Activated CD4-positive, alpha-beta T cell treated with anti-CD3 and anti-CD28 coated beads, Interleukin-2, Interleukin-6, amounts not matched to agents 100 ng/mL and 50 ng/mL, durations not matched to agents 16 hours and 8 hours (primary cell): ENCODE data around the gene CALN1.

Experiments used
- DNase-seq: peaks from one replicate; pipeline ENCODE4 v3.0.0-alpha.2; 2020

Gene CALN1

DNA sequence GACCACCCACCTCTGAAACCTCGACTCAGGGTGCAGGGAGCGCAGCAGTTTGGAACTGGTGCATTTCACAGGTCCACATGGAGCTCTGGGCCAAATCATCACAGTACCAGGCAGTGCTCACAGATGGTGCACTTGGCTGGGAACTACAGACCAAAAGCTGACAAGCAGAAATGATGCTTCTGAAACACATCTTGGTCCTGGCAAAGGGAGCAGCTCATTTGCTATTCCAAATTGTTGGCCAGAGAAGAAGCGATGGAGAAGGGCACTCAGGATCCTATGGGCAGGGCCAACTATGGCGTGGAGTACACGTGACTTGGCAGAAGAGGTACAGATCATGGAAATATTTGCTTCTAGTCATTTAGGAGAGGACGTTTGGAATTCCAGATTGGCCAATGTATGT lies 383.9 kb downstream of the CALN1 start:
- no peak for DNase-seq

DNA sequence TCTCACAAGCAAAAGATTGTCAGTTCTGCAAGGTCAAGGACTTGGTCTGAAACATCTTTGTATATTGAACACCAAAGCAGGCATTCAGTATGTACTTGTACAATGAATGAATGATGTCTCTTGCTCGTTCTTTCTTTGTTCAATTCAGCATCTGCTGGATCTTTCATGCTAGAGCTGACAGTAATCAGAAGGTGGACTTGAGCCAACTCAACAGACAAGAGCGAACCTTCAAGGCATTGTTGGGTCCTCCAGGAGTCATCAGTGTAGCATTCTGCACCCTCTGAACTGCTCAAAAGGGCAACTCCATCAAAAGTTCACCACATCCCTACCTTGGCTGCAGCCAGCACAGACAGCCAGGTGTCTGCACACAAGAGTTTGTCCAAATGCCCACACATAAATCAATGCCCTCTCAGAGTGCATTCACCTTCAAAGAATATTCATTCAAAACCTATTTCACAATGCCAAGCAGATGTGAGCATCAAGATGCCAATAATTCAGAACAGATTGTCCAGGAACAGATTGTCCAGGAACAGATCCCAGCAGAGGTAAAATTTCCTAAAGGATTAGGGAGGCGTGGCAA lies 386.7 kb downstream of the CALN1 start:
- DNase-seq, result no peak

DNA sequence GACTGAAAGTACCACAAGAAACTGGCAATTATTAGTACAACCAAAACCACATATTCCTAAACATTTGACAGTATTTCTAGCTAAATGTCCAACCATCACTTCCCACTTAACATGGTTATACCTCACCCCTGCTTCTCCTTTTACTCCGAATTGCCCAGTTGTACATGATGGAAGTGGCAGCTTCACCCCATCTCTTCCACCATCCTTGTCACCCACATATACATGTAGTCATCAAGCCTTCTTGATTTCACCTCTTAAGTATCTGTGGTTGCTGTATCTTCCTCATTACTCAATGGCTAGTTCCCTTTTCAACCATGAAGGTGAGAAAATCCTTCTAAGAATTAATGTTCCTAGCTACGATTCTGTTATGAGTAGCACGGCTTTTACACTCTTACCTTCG lies 388.2 kb downstream of the CALN1 start:
- DNase-seq, result no peak

DNA sequence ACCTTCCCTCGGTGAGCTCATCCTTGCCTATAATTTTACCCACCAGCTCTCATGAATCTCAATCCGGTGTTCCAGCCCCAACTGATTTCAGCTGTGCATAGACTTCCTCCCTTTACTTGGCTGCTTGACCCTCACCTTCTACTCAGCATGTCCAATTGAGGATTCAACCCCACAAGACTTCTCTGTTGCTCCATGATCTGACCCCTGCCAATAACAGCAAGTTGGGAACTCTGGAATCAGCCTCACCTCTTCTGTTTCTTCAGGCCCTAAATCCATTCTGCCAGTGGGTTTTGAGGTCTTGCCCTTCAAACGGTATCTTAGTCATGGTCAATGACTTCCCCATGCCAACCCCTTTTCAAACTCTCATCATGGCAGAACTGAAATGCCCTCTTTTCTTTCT lies 390.4 kb downstream of the CALN1 start:
- no peak for DNase-seq

DNA sequence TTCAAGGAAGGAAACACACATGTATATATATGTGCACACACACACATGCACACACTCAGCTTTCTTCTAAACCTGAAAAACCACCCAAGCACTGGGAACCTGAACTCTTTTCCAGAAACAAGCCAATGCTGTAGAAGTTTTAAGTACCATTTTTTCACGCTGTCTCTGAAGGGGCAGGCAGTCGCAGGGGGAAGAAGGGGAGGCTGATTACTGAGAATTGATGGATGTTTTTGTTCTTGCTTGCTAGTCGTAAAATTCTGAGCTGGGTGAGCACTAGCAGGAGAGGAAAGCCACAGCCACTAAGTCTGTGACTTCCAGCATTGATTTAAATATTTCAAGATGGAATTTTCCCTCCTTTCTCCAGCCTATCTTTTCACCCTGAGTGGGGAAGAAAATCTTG lies 391.8 kb downstream of the CALN1 start:
- no peak for DNase-seq

DNA sequence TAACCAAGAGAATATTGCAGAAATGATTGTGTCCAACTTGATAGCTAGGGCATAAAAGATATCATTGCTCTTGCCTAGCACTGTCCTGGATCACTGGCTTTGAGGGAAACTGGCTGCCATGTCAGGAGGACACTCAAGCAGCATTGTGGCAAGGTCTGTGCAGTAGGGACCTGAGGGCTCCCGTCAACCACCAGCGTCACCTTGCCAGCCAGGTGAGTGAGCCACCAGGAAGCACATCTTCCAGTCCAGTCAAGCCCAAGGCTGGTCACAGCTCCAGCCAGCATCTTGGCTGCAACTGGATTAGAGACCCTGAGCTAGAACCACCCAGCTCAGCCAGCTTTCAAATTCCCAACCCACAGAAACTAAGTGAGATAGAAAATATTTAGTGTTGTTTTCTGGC lies 392.7 kb downstream of the CALN1 start:
- no peak for DNase-seq

DNA sequence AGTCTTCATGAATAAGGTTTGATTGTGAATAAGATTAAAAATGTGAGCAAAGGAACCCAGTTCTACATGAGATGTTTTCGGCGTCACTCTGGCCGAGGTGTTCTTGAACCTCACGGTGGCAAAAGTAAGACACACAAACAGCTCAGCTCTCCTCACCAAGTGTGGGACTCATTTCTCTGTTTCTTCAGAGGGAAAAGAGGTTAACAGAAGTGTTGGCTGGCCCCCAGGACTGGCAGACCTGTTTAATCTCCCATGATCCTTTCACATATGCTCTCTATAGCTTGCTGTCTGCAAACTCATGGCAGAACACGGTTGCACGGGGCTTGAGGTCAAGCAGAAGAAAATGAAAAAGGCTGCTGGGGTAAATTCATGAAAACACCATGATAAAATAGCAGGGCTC lies 394.4 kb downstream of the CALN1 start:
- DNase-seq, result no peak

DNA sequence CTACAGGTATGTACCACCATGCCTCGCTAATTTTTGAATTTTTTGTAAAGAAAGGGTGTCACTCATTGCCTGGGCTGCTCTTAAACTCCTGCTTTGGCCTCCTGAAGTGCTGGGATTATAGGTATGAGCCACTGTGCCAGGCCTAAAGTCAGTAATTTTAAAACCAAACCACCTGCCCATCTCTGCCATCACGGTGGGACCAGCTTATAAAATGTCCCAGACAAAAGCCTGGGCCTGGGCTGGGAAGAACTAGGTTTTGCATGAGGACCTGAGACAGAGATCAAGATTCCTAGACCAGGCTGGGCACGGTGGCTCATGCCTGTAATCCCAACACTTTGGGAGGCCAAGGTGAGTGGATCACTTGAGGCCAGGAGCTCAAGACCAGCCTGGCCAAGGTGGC lies 395.6 kb downstream of the CALN1 start:
- DNase-seq, result no peak

DNA sequence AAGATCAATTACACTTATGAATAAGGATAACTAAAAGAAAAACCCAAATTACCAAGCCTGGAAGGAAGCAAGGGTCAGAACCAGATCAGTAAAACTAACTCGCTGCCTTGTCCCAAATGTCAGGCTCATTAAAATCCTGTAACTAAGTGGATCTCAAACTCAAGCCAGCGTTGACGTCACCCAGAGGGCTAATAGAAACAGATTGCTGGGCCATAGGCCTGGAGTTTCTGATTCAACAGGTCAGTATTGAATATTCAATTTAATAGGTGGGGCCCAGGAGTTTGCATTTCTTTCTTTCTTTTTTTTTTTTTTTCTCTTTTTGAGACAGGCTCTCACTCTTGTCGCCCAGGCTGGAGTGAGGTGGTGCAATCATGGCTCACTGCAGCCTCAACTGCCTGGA lies 397.0 kb downstream of the CALN1 start:
- no peak for DNase-seq

DNA sequence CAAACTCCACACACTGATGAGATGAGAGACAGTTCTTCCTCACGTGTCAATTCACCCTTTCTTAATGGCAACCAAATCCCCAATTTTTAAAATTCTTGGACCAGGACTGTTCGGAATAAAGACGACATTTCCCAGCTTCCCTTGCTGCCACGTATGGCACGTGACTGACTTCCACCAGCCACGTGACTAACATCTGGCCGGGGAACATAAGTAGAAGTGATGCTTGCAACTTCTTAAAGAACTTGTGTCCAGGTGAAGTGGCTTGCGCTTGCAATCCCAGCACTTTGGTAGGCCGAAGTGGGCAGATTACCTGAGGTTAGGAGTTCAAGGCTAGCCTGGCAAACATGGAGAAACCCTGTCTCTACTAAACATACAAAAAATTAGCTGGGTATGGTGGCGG lies 405.1 kb downstream of the CALN1 start:
- no peak for DNase-seq

DNA sequence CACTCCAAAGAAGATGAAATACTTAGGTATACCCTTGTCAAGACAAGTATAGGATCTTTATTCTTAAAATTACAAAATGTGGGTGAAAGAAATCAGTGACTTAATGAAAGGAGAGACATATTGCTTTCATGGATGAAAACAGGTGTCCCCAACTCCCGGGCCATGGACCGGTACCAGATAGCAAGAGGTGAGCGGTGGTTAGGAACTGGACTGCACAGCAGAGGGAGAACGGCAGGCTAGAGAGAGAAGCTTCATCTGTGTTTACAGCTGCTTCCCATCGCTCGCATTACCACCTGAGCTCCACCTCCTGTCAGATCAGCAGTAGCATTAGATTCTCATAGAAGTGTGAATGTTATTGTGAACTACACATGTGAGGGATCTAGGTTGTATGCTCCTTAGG lies 408.9 kb downstream of the CALN1 start:
- no peak for DNase-seq

DNA sequence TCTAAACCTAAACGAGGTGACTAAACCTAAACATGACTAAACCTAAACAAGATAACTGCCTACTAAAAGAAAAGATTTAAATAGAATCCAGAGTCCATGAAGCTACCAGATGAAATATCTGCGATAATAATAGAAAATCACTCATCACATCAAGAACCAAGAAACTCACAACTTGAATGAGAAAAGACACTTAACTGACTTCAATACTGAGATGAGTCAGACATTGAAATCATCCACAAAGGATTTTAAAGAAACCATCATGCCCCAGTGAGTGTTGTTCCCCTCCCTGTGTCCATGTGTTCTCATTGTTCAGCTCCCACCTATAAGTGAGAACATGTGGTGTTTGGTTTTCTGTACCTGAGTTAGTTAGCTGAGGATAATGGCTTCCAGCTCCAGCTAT lies 416.0 kb downstream of the CALN1 start:
- no peak for DNase-seq

DNA sequence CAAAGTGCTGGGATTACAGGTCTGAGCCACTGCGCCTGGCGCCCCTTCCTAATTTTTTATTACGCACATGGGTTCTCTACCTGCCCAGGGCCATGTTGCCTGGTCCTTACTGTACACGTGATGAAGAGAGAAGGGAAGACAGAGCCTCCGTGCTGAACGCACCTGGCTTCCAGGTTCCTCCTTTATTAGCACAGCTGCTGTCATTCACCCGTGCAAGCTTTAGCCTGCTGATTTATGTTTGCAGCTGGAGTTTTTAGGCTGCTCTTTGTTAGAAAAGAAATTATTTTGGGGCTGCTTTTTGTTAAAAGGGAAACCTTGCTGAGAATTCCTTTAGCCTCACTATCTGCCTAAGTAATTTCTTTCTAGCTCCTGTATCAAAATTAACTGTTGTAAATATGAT lies 417.0 kb downstream of the CALN1 start:
- no peak for DNase-seq

DNA sequence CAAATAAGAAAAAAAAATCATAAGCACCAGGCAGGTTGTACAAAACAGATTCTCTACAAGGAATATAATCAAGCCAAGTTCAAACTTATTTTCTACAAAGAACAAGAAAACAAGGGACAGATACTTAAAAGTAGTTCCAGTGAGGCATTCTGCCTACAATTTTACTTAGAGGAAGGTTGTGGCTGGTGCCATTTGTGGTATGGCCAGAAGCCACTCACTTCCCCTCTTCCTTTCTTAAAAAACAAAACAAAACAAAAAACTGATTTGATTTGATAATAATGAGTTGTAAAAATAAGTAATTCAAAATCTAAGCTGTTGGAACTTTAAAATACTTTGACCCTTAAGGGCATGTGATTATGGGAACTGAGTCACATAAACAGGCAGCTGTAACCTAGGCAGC lies 420.6 kb downstream of the CALN1 start:
- DNase-seq, result no peak

DNA sequence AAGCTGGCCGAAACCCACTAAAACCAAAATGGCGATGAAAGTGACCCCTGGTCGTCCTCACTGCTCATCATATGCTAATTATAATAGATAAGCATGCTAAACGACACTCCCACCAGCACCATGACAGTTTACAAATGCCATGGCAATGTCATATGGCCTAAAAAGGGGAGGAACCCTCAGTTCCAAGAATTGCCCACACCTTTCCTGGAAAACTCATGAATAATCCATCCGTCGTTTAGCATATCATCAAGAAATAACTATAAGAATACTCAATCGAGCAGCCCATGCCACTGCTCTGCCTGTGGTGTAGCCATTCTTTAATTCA lies 422.0 kb downstream of the CALN1 start:
- DNase-seq, result no peak

DNA sequence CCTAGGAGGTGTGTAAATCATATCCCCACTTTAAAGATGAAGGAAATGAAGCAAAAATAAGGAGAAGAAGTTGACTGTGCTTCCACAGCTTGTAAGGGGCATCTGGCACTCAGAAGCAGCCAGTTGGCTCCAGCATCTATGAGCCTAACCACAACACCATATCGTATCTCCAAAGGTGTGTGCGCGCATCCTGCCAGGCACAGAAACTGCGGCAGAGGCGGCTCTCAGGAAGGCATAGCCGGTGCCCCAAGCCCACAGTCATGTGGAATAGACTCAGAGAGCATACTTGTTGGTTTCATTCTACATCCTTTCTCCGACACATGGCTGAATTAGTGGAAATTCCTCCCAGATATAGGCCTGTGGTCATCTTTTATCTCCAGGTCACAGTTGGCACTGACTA lies 423.9 kb downstream of the CALN1 start:
- no peak for DNase-seq

DNA sequence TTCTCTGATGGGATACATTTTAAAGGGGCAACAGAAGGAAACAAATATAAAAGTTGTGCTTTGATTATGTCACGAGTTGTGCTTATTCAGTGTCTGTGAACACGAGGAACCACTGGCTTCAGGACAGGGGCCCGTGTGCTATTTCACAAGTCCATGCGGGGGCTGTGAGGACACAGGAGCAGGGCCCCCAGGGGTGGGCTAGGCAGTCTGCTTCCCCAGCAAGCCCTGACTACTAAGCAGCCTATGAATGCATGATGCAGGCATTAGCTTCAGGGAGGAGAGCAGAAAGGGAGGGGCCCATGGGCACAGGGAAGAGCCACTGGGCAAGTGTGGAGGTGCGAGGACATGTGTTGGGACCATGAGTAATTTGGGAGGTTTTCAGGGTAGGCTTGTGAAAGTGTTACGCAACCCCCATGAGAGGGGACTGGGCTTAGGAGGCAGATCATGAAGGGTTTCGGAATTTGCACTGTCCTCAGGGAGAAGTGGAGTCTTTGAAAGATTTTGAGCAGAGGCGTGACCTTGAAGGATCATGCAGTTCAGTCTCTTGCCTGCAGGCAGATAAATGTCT lies 424.9 kb downstream of the CALN1 start:
- DNase-seq, result no peak

DNA sequence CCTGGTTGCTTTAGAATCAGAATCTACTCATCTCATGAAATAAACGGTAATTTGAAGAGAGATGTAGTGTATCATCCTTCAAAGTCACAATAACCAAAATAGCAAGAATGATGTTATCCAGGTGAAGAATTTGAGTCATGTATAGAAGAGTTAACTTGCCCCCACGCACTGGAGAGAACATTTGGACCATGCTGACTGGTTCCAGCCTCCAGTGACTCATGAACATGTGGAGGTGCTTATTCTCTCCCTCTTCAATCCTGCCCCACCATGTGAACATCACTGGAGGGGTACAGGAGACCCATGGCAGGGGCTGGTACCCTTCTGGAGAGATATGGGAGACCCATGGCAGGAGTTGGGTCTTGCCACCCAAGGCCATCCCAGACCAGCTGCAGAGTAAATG lies 427.8 kb downstream of the CALN1 start:
- DNase-seq, result no peak

DNA sequence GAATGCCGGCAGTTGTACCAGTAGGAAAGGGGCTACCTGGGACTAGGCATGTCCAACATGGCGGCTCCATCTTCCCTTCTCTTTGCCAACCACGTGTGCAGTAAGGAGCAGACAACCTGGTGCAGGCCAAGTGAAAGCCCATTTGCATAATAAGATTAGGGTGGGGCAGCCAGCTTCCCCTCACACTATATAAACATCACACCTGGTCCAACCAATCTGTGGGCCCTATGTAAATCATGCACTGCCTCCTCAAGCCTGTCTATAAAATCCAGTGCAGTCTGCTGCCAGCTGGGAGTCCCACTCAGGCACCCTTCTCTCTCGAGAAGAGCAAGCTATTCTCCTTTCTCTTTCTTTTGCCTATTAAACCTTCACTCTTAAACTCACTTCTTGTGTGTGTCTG lies 429.3 kb downstream of the CALN1 start:
- DNase-seq, result no peak

DNA sequence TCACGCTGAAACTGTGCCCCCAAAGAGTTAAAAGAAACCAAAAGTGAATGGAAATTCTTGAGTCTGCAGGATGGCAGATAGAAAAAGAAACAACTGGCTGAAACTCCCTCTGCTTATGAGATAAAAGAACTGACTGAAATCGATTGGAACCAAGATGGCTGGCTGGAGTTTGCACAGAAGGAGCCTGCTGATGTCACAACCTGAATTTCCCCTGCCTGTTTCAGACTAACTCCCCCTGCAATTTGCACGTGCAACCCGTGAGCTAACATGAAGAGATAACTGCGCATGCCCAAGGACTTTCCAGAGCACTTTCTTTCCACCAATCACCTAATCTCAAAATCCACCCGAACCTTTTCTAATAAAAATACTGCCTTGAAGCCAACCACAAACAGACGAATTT lies 435.5 kb downstream of the CALN1 start:
- DNase-seq, result no peak

DNA sequence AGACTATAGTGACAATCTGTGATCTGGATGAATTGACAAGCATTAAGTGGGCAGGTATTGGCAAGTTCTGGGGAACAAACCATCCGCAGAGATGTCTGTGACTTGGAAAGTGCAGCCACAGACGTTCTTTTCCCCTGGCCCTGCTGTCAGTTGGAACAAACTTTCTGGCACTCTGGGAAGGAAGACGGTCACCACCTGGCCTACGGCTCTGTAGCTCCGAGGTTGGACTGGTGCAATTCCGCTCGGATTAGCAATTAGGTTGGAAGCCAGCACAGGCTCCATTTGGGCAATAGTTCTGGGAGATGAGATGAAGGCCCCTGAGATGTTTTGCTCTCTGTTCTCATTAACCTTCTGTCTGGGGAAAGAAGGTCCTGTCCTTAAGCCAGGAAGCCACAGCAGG lies 437.5 kb downstream of the CALN1 start:
- DNase-seq, result no peak

DNA sequence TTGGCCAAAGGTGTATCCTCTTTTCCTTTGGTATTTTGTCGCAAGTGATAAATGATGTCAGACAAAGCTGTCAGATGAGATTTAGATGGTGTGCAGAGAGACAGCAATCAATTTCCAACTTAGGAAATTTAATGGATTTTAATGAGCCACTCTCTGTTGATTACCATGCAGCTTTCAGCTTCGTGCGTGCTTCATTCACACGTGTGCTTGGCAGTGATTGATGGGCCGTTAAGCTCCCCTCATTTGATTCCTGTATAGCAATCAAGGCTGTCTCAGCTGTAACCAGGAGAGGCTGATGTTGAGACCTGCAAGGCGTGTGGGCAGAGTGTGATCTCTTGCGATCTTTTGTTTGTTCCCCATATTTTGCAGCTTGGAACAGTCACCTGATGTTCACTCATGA lies 439.6 kb downstream of the CALN1 start:
- no peak for DNase-seq

DNA sequence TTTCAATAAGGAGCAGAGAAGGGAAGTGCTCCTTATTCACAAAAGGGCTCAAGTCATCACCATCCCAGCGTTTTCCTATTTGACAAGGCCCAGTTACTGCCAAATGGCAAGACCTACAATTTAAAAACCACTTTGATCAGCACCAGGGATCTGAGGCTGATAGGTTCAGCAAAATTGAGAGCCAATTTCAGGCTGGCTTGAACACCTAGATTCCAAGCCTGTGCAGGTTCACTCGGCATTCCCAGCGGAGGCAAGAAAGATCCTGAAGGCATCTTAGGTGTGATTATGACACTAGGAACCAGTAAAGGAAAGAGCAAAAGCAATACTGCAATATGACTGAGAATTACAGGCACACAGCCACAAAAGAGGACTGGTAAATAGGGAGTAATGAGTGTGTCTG lies 441.4 kb downstream of the CALN1 start:
- DNase-seq, result no peak

DNA sequence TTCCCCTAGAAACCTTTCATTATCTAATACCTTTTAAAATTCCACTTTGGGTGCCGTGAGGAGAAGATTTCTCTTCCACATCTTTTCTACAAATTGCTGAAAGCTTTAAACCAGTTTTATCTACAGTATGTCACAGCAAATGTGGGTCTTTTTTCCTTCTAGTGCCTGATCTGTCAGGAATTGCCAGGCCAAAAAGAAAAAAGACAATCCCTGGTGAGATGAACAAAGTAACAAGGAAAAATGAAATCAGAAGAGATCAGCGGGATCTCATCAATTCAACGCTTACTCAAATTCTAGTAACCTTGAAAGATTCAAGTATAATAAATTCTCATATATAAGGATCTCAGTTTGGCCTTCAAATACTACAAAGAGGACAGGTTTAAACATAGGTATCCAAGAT lies 449.5 kb downstream of the CALN1 start:
- DNase-seq, result no peak

DNA sequence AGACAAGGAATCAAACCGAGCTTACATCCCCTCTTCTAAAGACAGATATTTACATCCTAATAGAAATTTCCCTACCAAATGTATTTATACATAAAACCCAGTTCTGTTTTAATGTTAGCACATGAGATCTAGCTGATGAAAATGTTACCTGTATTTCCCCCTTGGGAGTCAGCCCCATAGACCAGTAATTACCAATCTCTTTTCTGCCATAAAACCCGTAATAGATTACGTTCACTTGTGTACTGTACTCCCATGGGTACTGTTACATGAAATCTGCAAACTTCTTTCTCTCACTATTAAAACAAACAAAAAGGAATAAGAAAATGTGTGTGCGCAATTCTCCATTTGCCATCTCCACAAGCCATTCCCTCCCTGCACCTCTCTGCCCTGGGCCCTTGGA lies 450.9 kb downstream of the CALN1 start:
- DNase-seq, result no peak

DNA sequence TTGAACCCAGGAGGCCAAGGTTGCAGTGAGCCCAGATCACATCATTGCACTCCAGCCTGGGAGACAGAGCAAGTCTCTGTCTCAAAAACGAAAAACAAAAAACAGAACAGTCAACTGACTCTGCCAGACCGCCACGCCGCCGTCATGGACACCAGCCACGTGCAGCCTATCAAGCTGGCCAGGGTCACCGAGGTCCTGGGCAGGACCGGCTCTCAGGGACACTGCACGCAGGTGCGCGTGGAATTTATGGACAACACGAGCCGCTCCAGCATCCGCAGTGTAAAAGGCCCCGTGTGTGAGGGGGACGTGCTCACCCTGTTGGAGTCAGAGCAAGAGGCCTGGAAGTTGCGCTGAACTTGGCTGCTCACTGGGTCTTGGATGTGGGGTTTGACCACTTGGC lies 470.0 kb downstream of the CALN1 start:
- DNase-seq, result no peak
